GM12892 (cell line): Measurements from ENCODE around the gene GALNT11.

Experiments
- POLR2A ChIP-seq: IDR thresholded peaks from 2 replicates; pipeline ENCODE4 v1.6.1; 2011; ENCODE audit warnings: low read depth, low read length, control low read depth
- POLR2AphosphoS5 ChIP-seq: IDR thresholded peaks from 2 replicates; pipeline ENCODE4 v1.6.1; 2011; ENCODE audit warnings: low read depth, low read length, control low read depth

DNA sequence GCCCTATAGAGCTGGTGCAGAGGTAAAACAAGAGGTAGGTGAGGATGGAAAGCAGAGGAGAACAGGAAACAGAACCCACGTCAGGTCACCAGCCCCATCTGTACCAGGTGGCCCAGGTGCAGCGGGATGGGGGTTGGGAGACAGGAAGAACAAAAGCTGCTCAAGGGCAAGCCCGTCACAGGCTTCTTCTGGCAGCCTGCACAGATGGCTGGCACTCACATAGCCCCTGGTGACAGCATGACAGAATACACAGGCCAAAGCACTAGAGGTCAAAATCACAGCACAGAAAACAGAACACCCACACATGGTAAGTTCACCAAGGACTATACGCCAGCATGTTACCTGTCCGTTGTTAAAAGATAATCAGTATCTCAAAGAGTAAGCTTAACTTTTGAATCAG lies 126.8 kb downstream of the GALNT11 start:
- TF ChIP-seq POLR2AphosphoS5 (no peak), POLR2A (no peak)
